Transverse colon (tissue), 4 donors: ENCODE measurements around the gene FILIP1L.

ENCODE experiments used
- POLR2A ChIP-seq: fragments of 450-650 bp; IDR thresholded peaks from one replicate; pipeline ENCODE4 v1.6.1; 2016; ENCODE audit warnings: antibody characterized with exemption, mild to moderate bottlenecking, moderate library complexity
- POLR2AphosphoS5 ChIP-seq, 3 donors: sonication (generic); formaldehyde crosslinking; IDR thresholded peaks; one replicate each; pipeline ENCODE4 v1.6.1; 2016; ENCODE audit warnings: antibody characterized with exemption in 3 of 3
- TF ChIP-seq, protein P1 (sequence below), 5 experiments: fragments of 200-600 bp in 3 of 5; fragments of 450-650 bp in 2 of 5; sonication (generic) in 3 of 5; IDR thresholded peaks; 1 replicate in 2 of 5; 2 replicates in 3 of 5; pipeline ENCODE4 v1.5.1; 2016 to 2017; ENCODE audit warnings: antibody characterized with exemption in 5 of 5, inconsistent platforms in 3 of 5, mild to moderate bottlenecking in 2 of 5, moderate library complexity in 1 of 5

GRCh38 chr3:100128565-100128964, 14.3 kb upstream of the FILIP1L start:
- no peak for TF ChIP-seq POLR2A
- no peak for TF ChIP-seq POLR2AphosphoS5 (IDR thresholded peaks at IDR 0.05)
- TF ChIP-seq, protein P1, sequence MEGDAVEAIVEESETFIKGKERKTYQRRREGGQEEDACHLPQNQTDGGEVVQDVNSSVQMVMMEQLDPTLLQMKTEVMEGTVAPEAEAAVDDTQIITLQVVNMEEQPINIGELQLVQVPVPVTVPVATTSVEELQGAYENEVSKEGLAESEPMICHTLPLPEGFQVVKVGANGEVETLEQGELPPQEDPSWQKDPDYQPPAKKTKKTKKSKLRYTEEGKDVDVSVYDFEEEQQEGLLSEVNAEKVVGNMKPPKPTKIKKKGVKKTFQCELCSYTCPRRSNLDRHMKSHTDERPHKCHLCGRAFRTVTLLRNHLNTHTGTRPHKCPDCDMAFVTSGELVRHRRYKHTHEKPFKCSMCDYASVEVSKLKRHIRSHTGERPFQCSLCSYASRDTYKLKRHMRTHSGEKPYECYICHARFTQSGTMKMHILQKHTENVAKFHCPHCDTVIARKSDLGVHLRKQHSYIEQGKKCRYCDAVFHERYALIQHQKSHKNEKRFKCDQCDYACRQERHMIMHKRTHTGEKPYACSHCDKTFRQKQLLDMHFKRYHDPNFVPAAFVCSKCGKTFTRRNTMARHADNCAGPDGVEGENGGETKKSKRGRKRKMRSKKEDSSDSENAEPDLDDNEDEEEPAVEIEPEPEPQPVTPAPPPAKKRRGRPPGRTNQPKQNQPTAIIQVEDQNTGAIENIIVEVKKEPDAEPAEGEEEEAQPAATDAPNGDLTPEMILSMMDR (IDR thresholded peaks at IDR 0.05): no peak
